IPS-18c (cell line): ENCODE data around the gene UBE2L6.

Experiments used
- H3K4me3 ChIP-seq: 2 replicates; pipeline ENCODE4 v1.7.0; 2013; ENCODE audit warnings: low read depth, mild to moderate bottlenecking, low read length, moderate library complexity; ENCODE audit not compliant: insufficient read depth
- H3K9me3 ChIP-seq: one replicate; pipeline ENCODE4 v1.6.1; 2013; ENCODE audit warnings: mild to moderate bottlenecking, low read length, moderate library complexity; ENCODE audit not compliant: control insufficient read depth, insufficient read depth

The UBE2L6 gene

GRCh38 chr11:57567515-57568329, at the start of gene UBE2L6:
UBE2L6 (minus strand) TSS chr11:57567672; CDS start chr11:57567611, 61 bp downstream.
- peak within 1 kb of the TSS; percentile 86 for H3K4me3 ChIP-seq
- no peaks in the 10 kb centered on the region for H3K9me3 ChIP-seq

DNA sequence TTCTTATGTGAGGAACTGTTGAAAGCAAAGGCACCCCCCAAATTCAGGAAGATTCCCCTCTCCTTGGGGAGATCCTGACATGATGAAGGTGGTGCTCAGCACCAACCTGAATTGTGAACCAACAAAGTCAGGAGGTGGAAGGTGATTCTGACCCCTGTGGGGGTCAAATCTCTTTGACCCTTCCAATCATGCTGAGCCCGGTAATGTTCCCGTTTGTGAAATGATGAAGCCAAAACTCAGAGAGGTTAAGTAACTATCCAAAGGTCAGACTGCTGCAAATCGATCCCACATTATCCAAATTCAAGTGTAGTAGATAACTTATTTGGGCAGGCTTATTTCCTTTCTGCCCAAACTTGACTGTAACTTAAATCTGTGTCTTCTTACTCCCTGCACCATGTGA, 49.1 kb upstream of the UBE2L6 start:
- peaks cover 5% of the 10 kb centered on the region for H3K9me3 ChIP-seq
- no peak overlapping the region for H3K4me3 ChIP-seq

- peaks cover 5% of the 10 kb centered on the region for H3K9me3 ChIP-seq
- H3K4me3 ChIP-seq, result no peak overlapping the region
These were observed 47.8 kb upstream of the UBE2L6 start for GRCh38 chr11:57615308-57615707.

GRCh38 chr11:57614234-57614772, 46.8 kb upstream of the UBE2L6 start:
- Histone ChIP-seq H3K4me3 (no peak overlapping the region), H3K9me3 (no peaks in the 10 kb centered on the region)

GRCh38 chr11:57610170-57610569, 42.7 kb upstream of the UBE2L6 start:
- Histone ChIP-seq H3K9me3 (no peaks in the 10 kb centered on the region), H3K4me3 (no peak overlapping the region)

DNA sequence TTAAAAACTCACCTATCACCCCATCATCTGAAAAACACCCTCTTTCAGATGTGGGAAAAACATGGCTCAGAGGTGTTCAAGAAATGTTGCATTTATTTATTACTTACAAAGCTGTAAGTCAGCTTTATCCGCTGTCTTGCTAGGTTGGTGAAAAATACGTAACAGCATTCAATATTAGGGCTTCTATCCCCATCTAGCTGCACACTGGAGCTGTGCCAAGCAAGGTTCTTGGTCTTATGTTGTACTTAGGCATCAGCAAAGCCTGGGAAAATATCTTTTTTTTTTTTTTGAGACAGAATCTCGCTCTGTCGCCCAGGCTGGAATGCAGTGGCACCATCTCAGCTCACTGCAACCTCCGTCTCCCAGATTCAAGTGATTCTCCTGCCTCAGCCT, 37.6 kb upstream of the UBE2L6 start:
- H3K4me3 ChIP-seq, result no peak overlapping the region

GRCh38 chr11:57604296-57605027, 37.0 kb upstream of the UBE2L6 start:
- H3K9me3 ChIP-seq, result no peaks in the 10 kb centered on the region

More for the DNA sequence above, 37.6 kb upstream of the UBE2L6 start:
- H3K9me3 ChIP-seq, result no peaks in the 10 kb centered on the region

GRCh38 chr11:57601297-57601696, 33.8 kb upstream of the UBE2L6 start:
- Histone ChIP-seq H3K9me3 (no peaks in the 10 kb centered on the region), H3K4me3 (no peak overlapping the region)

More at GRCh38 chr11:57604296-57605027, 37.0 kb upstream of the UBE2L6 start:
- H3K4me3 ChIP-seq, result no peak overlapping the region

DNA sequence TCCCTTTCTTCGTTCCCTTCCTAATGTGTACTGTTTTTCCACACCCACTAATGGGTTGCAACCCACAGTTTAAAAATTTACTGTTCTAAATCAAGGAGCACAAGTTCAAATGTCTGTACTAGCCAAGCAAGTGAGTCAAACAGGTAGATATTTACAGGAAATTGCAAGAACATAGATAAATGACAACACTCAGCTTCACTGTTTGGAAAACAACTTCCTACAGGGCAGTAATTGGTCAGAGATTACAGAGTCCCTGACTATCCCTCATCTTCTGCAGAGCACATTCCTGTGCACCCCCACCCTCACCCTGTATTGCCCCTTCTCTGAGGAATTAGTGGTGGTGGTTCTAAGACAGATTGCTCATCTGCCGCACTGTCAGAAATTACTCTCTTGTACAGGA, 31.9 kb upstream of the UBE2L6 start:
- no peak overlapping the region for H3K4me3 ChIP-seq
- no peaks in the 10 kb centered on the region for H3K9me3 ChIP-seq

- no peaks in the 10 kb centered on the region for H3K9me3 ChIP-seq
- peak overlapping the region; percentile 61 for H3K4me3 ChIP-seq
These were observed 31.3 kb upstream of the UBE2L6 start for GRCh38 chr11:57598831-57599155.

DNA sequence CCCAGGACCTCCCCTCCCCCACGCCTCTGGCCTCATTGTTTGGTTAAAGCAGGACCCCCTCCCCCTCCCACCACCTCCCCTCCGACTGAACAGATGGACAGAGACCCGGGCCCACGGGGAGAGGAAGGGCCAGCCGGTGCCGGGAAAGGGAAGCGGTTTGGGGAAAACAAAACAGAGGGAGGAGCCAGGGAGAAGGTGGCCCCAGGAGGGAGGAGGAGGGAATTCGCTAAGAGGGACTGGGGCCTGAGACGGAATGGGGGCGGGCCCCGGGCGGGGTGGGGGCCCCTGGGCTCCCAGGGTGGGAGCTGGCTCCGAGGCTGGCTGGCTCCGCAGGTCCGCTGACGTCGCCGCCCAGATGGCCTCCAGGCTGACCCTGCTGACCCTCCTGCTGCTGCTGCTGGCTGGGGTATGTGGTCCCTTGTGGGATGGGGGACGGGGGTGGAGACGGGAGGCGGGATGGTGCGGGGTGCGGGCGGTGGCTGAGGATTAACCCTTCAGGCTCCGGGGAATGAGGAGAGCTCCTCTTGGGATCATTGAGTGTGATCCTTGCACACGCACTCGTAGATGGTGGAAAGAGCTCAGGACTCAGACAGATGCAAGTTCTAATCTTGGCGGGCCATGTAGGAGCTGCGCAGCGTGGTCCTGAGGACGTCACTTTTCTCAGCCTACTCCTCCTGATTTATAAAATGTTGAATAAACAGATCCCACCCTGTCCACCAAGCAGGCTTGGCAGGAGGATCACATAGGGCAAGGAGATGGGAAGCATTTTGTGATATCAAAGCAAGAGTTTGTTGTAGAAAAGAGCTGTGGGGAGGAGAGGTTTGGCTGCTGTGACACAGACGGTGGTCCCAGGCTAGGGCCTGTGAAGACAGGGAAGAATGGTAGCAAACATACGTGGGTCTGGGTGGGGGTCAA, 30.7 kb upstream of the UBE2L6 start:
- Histone ChIP-seq H3K4me3 (peak overlapping the region; percentile 61), H3K9me3 (no peaks in the 10 kb centered on the region)

- Histone ChIP-seq H3K4me3 (peak within 1 kb of the TSS; percentile 61), H3K9me3 (no peaks in the 10 kb centered on the region)
These were observed 30.0 kb upstream of the UBE2L6 start, which contains the start of gene SERPING1 for GRCh38 chr11:57597461-57597915. SERPING1 (plus strand) TSS chr11:57597685; CDS start chr11:57598271, 586 bp downstream.

- no peaks in the 10 kb centered on the region for H3K9me3 ChIP-seq
- H3K4me3 ChIP-seq, result no peak overlapping the region
These were observed 28.9 kb upstream of the UBE2L6 start for GRCh38 chr11:57596266-57596885.

DNA sequence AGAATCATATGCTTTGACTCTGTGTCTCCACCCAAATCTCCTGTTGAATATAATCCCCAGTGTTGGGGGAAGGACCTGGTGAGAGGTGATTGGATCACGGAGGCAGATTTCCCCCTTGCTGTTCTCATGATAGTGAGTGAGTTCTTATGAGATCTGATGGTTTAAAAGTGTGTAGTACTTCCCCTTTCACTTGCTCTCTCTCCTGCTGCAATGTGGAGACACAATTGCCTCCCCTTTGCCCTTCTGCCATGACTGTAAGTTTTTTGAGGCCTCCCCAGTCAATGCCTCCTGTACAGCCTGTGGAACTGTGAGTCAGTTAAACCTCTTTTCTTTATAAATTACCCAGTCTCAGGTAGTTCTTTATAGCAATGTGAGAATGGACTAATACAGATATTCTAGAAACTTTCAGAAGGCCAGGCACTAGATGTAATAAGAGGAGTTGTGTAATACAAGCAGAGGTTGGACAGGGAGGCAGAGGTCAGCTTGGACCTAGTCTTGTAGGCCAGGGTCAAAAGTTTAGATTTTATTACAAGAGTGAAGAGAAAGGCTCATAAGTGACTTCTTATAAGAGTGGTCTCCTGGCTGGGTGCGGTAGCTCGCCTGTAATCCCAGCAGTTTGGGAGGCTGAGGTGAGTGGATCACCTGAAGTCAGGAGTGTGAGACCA, 20.7 kb upstream of the UBE2L6 start:
- Histone ChIP-seq H3K9me3 (peaks cover 3% of the 10 kb centered on the region), H3K4me3 (no peak overlapping the region)

DNA sequence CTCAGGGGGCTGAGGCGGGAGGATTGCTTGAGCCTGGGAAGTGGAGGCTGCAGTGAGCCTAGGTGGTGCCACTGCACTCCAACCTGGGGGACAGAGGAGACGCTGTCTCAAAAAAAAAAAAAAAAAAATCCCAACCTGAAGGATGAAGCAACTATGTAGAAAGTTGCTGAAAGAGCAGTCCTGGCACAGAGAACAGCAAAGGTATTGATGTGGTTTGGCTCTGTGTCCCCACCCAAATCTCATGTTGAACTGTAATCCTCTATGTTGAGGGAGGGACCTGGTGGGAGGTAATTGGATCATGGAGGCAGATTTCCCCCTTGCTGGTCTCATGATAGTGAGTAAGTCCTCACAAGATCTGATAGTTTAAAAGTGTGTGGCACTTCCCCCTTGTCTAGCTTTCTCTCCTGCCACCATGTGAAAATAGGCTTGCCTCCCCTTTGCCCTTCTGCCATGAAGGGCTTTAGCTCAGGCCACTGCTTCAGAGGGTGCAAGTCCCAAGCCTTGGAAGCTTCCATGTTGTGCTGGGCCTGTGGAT, 19.3 kb upstream of the UBE2L6 start:
- Histone ChIP-seq H3K9me3 (peaks cover 3% of the 10 kb centered on the region), H3K4me3 (no peak overlapping the region)

DNA sequence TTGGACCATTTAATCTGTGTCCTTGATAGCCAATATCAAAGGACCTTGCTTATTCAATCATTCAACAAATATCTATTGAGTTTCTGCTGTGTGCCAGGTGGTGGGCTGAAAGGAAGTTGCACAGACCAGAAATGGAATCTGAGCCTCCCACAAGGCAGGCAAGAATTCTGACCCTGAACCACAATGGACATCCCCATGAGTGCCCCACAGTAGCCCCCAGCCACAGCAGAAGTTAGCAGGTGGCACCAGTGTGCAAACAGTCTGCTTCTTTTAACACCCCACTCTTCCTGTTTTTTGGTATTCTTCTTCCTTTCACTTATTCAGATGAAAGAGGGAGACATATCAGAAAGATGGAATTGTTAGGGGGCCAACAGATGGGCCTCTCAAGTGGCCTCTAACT, 17.8 kb upstream of the UBE2L6 start:
- peaks cover 3% of the 10 kb centered on the region for H3K9me3 ChIP-seq
- H3K4me3 ChIP-seq, result no peak overlapping the region
